ENCODE measurements around the gene SMYD4.
"Not testable (repeated sequence)": the region's sequence is repeated elsewhere in the genome, so short reads cannot be mapped to it uniquely, and the experiment has no call there.

Gene SMYD4

DNA sequence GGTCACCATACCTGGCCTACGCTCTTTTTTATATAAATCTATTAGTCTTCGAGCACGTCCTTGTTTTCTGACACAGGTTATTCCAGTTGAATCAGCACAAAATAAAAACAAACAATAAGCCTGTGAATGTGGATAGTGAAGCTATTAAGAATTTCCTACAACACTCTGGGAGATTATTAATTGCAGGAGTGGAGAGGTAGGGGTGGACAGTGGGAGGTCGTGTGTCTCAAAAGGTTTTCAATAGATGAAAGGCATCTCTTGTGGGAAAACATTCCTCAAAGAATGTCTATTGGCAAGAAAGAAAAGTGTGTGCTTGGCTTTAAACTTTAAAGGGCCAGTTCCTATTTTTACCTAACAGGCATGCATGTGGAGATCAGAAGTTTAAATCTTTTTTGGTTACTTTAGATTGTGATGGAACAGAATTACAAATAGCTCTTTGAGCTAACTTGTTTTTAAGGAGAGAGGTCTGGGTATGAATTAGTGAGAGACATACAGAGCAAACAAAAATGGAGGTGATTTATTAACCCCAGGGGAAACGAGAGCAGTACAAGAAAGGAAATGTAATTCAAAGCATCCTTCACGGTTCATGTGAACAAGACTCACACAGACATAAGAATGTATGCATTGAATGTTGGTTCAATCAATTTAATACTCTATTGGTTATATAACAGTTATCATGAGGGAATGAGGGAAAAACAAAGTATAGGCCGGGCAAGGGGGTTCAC lies 9.0 kb downstream of the SMYD4 start:
- no peak for DNase-seq

DNA sequence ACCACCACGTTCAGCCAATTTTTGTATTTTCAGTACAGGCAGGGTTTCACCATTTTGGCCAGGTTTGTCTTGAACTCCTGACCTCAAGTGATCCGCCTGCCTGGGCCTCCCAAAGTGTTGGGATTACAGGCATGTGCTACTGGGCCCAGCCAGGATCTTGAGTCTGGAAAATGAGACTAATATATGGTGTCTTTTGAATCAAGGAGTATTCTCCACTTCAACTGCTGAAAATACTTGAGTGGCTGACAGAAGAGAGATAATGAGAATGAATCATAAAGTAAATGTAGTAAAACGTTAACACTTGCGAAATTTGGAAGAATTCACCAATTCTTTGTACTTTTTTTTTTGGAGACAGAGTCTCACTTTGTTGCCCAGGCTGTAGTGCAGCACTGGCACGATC lies 16.6 kb downstream of the SMYD4 start:
- no peak for DNase-seq

DNA sequence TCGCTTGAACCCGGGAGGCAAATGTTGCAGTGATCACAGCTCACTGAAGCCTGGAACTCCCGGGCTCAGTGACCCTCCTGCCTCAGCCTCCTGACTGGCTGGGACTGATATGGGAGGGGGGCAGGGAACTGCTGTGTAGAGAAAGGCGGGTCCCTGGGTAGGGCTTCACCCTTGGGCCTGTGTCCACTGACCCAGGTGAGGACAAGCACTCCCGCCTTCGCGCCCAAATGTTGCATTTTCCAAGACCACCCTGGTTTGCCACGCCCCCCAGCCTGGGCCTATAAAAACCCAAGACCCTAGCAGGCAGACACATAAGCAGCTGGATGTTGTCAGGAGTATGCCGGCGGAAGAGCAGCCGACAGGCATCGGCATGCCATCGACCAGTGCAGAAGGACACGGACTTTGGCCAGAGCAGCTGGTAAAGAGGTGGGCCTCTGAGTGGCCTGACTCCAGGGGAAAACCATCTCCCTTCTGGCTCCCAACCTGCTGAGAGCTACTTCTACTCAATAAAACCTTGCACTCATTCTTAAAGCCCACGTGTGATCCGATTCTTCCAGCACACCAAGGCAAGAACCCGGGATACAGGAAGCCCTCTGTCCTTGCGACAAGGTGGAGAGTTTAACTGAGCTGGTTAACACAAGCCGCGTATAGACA lies 19.1 kb downstream of the SMYD4 start:
- no peak for DNase-seq

GRCh38 chr17:1809815-1810214 lies 19.9 kb downstream of the SMYD4 start:
- not testable (repeated sequence) for DNase-seq

GRCh38 chr17:1808644-1809043 lies 21.1 kb downstream of the SMYD4 start:
- DNase-seq, result no peak

GRCh38 chr17:1807890-1808289 lies 21.8 kb downstream of the SMYD4 start:
- no peak for DNase-seq

DNA sequence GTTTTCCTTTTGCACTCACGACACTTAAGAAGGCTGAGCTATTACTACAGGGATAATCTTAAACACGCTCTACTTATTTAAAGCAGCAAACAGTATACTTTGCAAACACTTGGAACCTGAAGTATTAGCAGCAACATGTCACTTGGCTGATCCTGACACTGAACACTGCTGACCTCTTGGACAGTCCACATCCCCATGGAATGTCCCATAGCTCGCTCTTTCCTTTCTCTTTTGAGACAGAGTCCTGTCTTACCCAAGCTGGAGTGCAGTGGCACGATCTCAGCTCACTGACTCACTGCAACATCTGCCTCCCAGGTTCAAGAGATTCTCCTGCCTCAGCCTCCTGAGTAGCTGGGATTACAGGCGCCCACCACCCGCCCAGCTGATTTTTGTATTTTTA lies 26.4 kb downstream of the SMYD4 start:
- DNase-seq, result no peak

- no peak for DNase-seq
Measured at GRCh38 chr17:1802429-1802828, 27.3 kb downstream of the SMYD4 start.

DNA sequence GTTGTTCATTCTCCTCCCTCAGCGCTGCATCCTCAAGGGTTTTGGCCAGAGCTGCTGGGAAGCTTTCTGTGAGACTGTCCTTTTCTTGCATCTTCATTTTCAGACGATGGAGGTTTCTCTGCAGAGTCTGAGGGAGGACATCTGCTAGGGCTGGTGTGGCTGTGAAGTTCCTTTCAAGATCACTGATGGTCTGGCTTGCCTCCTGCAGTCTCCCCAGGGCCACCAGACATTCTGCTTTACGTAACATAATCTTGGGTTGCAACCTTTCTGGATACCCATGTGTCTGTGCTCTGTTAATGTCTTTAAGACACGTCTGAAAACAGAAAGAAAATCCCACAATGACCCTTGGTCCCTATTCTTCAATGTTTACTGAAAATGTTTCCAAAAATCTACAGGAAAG lies 29.0 kb downstream of the SMYD4 start:
- DNase-seq, result no peak

GRCh38 chr17:1800240-1800639 lies 29.5 kb downstream of the SMYD4 start:
- no peak for DNase-seq

- DNase-seq, result not testable (repeated sequence)
Measured at GRCh38 chr17:1797846-1798245, 31.9 kb downstream of the SMYD4 start.

- DNase-seq, result no peak
Measured at GRCh38 chr17:1797323-1797722, 32.4 kb downstream of the SMYD4 start.

DNA sequence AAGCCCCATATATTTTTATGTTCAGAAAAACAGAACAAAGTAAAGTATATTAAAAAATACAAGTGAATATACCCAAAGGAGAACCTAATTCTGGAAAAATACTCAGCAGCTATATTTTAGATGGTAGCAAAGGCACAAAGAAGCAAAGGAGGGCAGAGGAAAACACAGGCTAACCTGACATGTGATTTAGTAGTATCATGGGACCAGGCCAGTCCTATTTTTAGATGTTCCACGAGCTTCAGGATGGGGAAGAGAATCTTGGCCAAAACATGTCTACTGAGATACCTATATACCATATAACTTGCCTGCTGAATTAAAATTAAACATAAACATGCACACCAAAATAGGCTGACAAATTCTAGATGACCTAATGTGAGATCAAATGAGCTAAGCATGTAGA lies 32.9 kb downstream of the SMYD4 start:
- no peak for DNase-seq

DNA sequence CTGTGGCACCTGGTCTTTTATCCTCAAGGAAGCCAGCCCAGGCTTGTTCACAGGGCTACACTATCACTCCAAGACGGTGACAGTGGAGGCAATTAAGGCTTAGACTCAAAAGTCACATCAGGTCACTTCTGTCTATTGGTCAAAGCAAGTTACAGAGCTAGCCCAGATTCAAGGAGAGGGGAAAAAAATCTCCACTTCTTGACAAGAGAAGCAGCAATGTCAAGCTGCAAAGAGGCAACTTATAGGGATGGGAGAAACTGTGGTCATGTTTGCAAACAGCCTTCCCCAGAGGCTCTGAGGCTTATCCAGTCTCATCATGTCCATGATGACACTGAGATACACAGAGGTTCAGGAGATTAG lies 36.3 kb downstream of the SMYD4 start:
- DNase-seq, result no peak

DNA sequence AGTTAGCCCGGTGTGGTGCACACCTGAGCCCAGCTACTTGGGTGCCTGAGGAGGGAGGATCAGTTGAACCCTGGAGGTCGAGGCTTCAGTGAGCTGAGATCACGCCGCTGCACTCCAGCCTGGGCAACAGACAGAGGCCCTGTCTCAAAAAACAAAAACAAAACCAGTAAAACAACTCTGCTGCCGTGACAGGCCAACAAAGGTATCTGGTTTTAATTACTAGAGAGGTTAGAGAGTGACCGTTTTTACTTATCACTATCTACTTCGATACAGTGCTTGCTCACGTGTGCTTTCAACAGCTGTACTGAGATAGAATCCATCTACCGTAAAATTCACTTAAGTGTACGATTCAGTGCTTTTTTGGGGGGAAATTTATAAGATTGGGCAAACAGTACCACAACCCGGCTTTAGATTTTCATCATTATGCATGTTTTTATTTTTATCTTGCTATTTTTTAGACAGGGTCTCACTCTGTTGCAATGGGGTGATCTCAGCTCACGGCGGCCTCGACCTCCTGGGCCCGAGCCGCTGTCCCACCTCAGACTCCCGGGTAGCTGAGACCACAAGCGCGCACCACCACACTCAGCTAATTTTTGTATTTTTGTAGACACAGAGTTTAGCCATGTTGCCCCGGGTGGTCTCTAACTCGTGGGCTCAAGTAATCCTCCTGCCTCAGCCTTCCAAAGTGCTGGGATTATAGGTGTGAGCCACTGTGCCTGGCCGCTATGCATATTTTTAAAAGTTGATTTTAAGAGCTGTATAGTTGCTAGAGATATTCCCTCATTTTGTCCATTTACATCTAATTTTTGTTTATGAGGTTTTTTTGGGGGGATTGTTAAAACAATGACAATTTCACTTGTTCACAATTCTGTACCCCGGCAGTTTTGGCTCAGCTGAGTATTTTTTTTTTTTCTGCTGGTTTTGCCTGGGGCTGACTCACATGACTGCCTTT lies 36.9 kb downstream of the SMYD4 start:
- no peak for DNase-seq

DNA sequence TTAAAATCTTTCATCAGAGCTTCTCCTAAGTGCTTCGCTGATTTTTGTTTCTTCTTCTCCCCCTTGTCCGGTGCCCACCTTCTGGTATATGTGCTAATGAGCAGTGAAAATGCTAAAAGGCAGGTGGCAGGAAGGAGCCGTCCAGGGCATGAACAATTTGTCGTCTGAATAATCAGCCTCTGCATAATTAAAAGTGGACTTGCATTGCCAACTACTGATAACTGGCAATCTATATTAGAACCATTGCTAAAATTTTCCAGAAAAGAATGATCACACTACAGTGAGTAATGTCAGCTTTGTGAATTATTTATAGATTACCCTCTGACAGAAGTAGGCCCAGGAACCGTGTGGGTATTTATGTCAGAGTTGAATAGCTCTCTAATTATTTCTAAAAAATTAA lies 39.8 kb downstream of the SMYD4 start:
- no peak for DNase-seq

- DNase-seq, result no peak
Measured at GRCh38 chr17:1787301-1787902, 42.3 kb downstream of the SMYD4 start.

- DNase-seq, result no peak
Measured at GRCh38 chr17:1786708-1787107, 43.0 kb downstream of the SMYD4 start.

DNA sequence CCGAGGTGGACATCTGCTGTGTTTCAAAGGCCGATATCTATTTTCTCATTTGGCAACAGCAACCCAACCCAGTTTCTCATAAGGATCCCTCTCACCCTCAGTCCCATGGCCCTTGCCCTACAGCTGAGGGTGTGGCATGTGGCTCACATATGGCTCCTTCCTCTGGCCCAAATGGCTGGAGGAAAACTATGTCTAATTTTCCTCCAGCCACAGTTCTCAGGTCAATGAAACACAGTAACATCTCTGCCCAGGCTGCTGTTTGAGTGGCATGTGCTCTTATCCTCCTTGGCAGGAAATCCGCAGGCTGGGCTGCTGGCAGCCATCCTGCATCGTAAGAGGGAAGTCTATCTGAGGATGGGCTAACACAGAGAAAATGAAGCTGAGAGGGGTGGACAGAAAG lies 43.8 kb downstream of the SMYD4 start:
- DNase-seq, result no peak

DNA sequence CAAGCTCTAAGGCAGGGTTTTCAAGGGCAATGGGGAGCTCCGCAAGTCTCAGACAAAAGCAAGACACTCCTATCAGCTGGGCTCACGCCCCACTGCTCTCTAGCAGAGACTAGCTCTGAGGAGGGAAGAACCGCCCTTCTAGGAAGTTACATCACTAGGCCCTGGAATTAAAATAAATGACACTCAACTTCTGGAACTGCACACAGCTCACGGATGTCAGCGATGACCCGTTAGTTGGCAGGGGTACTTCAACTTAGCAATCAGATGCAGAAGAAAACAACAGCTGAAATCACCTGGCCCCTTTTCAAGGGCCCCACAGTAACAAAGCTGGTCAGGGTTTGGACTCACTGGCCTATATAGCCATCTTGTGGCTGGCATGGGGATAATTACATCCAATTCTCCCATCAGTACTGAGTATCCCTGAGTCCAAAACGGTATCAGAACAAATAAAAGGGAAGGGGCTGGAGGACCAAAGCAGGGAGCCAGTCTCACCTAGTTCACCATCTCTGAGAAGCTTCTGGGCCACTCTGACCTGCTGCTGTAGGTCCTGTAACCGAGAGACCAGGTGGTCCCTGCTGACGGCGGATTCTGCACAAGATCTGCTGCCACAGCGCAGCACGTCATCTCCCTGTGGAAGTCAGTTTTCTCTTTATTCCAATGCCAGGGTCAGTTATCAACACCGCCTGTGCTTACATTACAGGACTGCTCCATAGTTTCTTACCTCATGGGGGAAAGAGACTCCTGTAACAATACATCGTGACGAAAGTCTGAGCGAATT lies 45.7 kb downstream of the SMYD4 start:
- peak; percentile 37 to 71 for DNase-seq

DNA sequence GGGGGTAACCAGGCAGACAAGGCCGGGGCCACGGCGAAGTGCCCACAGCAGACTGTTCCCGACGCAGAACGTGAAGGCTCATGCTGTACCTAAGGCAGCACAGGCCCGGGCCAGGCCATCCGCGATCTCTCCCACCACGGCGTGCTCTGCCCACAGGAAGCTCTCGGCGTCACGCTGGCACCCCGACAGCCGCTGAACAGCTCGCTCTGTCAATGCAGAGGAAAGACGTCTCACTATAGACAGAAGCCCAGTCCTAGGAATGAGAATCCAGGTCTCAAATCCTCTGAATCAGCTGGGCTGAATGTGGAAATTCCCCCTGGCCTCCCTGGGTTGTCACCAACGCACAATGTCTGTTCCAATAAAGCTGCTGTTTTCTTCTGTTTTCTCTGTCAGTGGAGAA lies 46.4 kb downstream of the SMYD4 start:
- no peak for DNase-seq

DNA sequence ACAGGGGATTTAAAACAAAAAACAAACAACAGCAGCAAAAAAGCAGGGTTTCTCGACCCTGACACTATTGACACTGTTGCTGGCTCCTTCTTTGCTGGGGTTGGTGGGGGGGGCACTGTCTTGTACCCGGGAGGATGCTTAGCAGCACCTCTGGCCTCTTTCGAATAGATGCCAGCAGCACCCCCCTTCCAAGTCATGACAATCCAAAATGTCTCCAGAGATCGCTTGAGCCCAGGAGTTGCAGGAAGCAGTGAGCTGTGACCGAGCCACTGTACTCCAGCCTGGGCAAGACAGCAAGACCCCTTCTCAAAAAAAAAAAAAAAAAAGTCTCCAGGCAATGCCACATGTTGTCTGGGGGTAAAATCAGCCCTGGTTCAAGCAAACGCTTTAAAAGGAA lies 47.5 kb downstream of the SMYD4 start:
- no peak for DNase-seq
